ENCODE measurements around the gene ASCC1.

Gene ASCC1

GRCh38 chr10:72063703-72064391, 152.2 kb downstream of the ASCC1 start:
- Histone ChIP-seq H3K36me3 (ENCODE audit: insufficient read depth, low read length) (no peaks in the 10 kb centered on the region), H4K20me1 (ENCODE audit: insufficient read depth, low read length) (no peaks in the 10 kb centered on the region), H2AFZ (ENCODE audit: low read depth, low read length) (no peak overlapping the region), H3K4me2 (ENCODE audit: insufficient read depth, low read length) (no peak overlapping the region), H3K4me1 (ENCODE audit: insufficient read depth, low read length) (no peaks in the 10 kb centered on the region), H3K79me2 (ENCODE audit: insufficient read depth, low read length) (no peaks in the 10 kb centered on the region), H3K9ac (ENCODE audit: low read depth, low read length) (no peak overlapping the region), H3K27ac (ENCODE audit: low read length) (no peak overlapping the region), H3K9me3 (ENCODE audit: insufficient read depth, low read length, severe bottlenecking) (no peaks in the 10 kb centered on the region), H3K4me3 (ENCODE audit: low read depth in 1 of 2, low read length in 2 of 2) (no peak overlapping the region), H3K27me3 (ENCODE audit: insufficient read depth, low read length, poor library complexity) (no peaks in the 10 kb centered on the region)
- no peak for TF ChIP-seq CTCF (IDR thresholded peaks at IDR 0.05; ENCODE audit: borderline replicate concordance, extremely low read depth, low read length, poor library complexity, severe bottlenecking)
- TF ChIP-seq EZH2 (IDR thresholded peaks at IDR 0.05; ENCODE audit: borderline replicate concordance, low read depth, low read length, severe bottlenecking) = no peak
- DNase-seq (no peak), ATAC-seq (ENCODE audit: insufficient read depth, low read depth) (no peak)

GRCh38 chr10:72062832-72063702, 153.0 kb downstream of the ASCC1 start:
- no peak overlapping the region for H2AFZ ChIP-seq (ENCODE audit: low read depth, low read length)
- no peaks in the 10 kb centered on the region for H3K36me3 ChIP-seq (ENCODE audit: insufficient read depth, low read length)
- no peaks in the 10 kb centered on the region for H3K27me3 ChIP-seq (ENCODE audit: insufficient read depth, low read length, poor library complexity)
- H3K9ac ChIP-seq (ENCODE audit: low read depth, low read length) = no peak overlapping the region
- H3K4me2 ChIP-seq (ENCODE audit: insufficient read depth, low read length) = no peak overlapping the region
- no peak for TF ChIP-seq CTCF (IDR thresholded peaks at IDR 0.05; ENCODE audit: borderline replicate concordance, extremely low read depth, low read length, poor library complexity, severe bottlenecking)
- TF ChIP-seq EZH2 (IDR thresholded peaks at IDR 0.05; ENCODE audit: borderline replicate concordance, low read depth, low read length, severe bottlenecking) = no peak
- no peaks in the 10 kb centered on the region for H3K9me3 ChIP-seq (ENCODE audit: insufficient read depth, low read length, severe bottlenecking)
- no peak for ATAC-seq (ENCODE audit: insufficient read depth, low read depth)
- no peaks in the 10 kb centered on the region for H3K4me1 ChIP-seq (ENCODE audit: insufficient read depth, low read length)
- H4K20me1 ChIP-seq (ENCODE audit: insufficient read depth, low read length) = no peaks in the 10 kb centered on the region
- no peak overlapping the region for H3K4me3 ChIP-seq (ENCODE audit: low read depth in 1 of 2, low read length in 2 of 2)
- DNase-seq = no peak
- no peaks in the 10 kb centered on the region for H3K79me2 ChIP-seq (ENCODE audit: insufficient read depth, low read length)
- no peak overlapping the region for H3K27ac ChIP-seq (ENCODE audit: low read length)

GRCh38 chr10:72062382-72062781, 153.7 kb downstream of the ASCC1 start:
- TF ChIP-seq EZH2 (IDR thresholded peaks at IDR 0.05; ENCODE audit: borderline replicate concordance, low read depth, low read length, severe bottlenecking) = no peak
- no peak for TF ChIP-seq CTCF (IDR thresholded peaks at IDR 0.05; ENCODE audit: borderline replicate concordance, extremely low read depth, low read length, poor library complexity, severe bottlenecking)
- ATAC-seq (ENCODE audit: insufficient read depth, low read depth) = no peak
- Histone ChIP-seq H3K27me3 (ENCODE audit: insufficient read depth, low read length, poor library complexity) (no peaks in the 10 kb centered on the region), H3K36me3 (ENCODE audit: insufficient read depth, low read length) (no peaks in the 10 kb centered on the region), H3K4me1 (ENCODE audit: insufficient read depth, low read length) (no peaks in the 10 kb centered on the region), H3K9ac (ENCODE audit: low read depth, low read length) (no peak overlapping the region), H4K20me1 (ENCODE audit: insufficient read depth, low read length) (no peaks in the 10 kb centered on the region), H3K27ac (ENCODE audit: low read length) (no peak overlapping the region), H3K4me3 (ENCODE audit: low read depth in 1 of 2, low read length in 2 of 2) (no peak overlapping the region), H3K79me2 (ENCODE audit: insufficient read depth, low read length) (no peaks in the 10 kb centered on the region), H3K4me2 (ENCODE audit: insufficient read depth, low read length) (no peak overlapping the region), H3K9me3 (ENCODE audit: insufficient read depth, low read length, severe bottlenecking) (no peaks in the 10 kb centered on the region), H2AFZ (ENCODE audit: low read depth, low read length) (no peak overlapping the region)
- DNase-seq = no peak

All from DND-41 (cell line).